IPS-15b (cell line): ENCODE data around the gene CEP72.

Experiments used
- H3K27me3 ChIP-seq: one replicate; pipeline ENCODE4 v1.6.1; 2013; ENCODE audit warnings: low read length; ENCODE audit not compliant: control insufficient read depth, insufficient read depth
- H3K36me3 ChIP-seq: one replicate; pipeline ENCODE4 v1.6.1; 2013; ENCODE audit warnings: low read length; ENCODE audit not compliant: control insufficient read depth, insufficient read depth
- H3K4me1 ChIP-seq: one replicate; pipeline ENCODE4 v1.6.1; 2013; ENCODE audit warnings: mild to moderate bottlenecking, low read length; ENCODE audit not compliant: control insufficient read depth, insufficient read depth
- H3K4me3 ChIP-seq: one replicate; pipeline ENCODE4 v1.5.1; 2013; ENCODE audit warnings: low read depth, low read length
- H3K9ac ChIP-seq: one replicate; pipeline ENCODE4 v1.6.1; 2013; ENCODE audit warnings: low read depth, mild to moderate bottlenecking, low read length
- H3K9me3 ChIP-seq: one replicate; pipeline ENCODE4 v1.6.1; 2013; ENCODE audit warnings: mild to moderate bottlenecking, low read length; ENCODE audit not compliant: control insufficient read depth, insufficient read depth

Gene CEP72

GRCh38 chr5:659496-660263, 47.5 kb downstream of the CEP72 start:
- H3K9me3 ChIP-seq = no peaks in the 10 kb centered on the region
- H3K36me3 ChIP-seq = peaks cover 39% of the 10 kb centered on the region
- no peak overlapping the region for H3K4me3 ChIP-seq
- no peak overlapping the region for H3K9ac ChIP-seq
- H3K27me3 ChIP-seq = no peaks in the 10 kb centered on the region
- H3K4me1 ChIP-seq = no peaks in the 10 kb centered on the region

GRCh38 chr5:660491-661030, 48.4 kb downstream of the CEP72 start:
- H3K36me3 ChIP-seq = peaks cover 39% of the 10 kb centered on the region

GRCh38 chr5:661891-662750, 50.0 kb downstream of the CEP72 start:
- Histone ChIP-seq H3K27me3 (no peaks in the 10 kb centered on the region), H3K9ac (no peak overlapping the region), H3K4me1 (no peaks in the 10 kb centered on the region), H3K4me3 (no peak overlapping the region), H3K36me3 (peaks cover 45% of the 10 kb centered on the region), H3K9me3 (no peaks in the 10 kb centered on the region)

More at GRCh38 chr5:660491-661030, 48.4 kb downstream of the CEP72 start:
- Histone ChIP-seq H3K9ac (no peak overlapping the region), H3K4me1 (no peaks in the 10 kb centered on the region), H3K4me3 (no peak overlapping the region), H3K9me3 (no peaks in the 10 kb centered on the region), H3K27me3 (no peaks in the 10 kb centered on the region)

GRCh38 chr5:662751-663435, 50.8 kb downstream of the CEP72 start:
- no peak overlapping the region for H3K4me3 ChIP-seq
- H3K27me3 ChIP-seq = no peaks in the 10 kb centered on the region
- H3K9me3 ChIP-seq = no peaks in the 10 kb centered on the region
- no peak overlapping the region for H3K9ac ChIP-seq
- H3K4me1 ChIP-seq = no peaks in the 10 kb centered on the region
- H3K36me3 ChIP-seq = peaks cover 40% of the 10 kb centered on the region

- Histone ChIP-seq H3K4me1 (no peaks in the 10 kb centered on the region), H3K36me3 (peaks cover 41% of the 10 kb centered on the region), H3K4me3 (no peak overlapping the region), H3K9me3 (no peaks in the 10 kb centered on the region), H3K27me3 (no peaks in the 10 kb centered on the region), H3K9ac (no peak overlapping the region)
Observed at GRCh38 chr5:663436-664342, 51.5 kb downstream of the CEP72 start.

GRCh38 chr5:664343-664993, 52.3 kb downstream of the CEP72 start:
- Histone ChIP-seq H3K4me1 (peaks cover 2% of the 10 kb centered on the region), H3K9ac (no peak overlapping the region), H3K36me3 (peaks cover 38% of the 10 kb centered on the region), H3K4me3 (no peak overlapping the region), H3K27me3 (no peaks in the 10 kb centered on the region), H3K9me3 (no peaks in the 10 kb centered on the region)

- H3K4me3 ChIP-seq = no peak overlapping the region
- H3K4me1 ChIP-seq = peaks cover 2% of the 10 kb centered on the region
- no peaks in the 10 kb centered on the region for H3K9me3 ChIP-seq
- H3K9ac ChIP-seq = no peak overlapping the region
- peaks cover 38% of the 10 kb centered on the region for H3K36me3 ChIP-seq
- no peaks in the 10 kb centered on the region for H3K27me3 ChIP-seq
Observed at GRCh38 chr5:664994-665360, 52.8 kb downstream of the CEP72 start.

GRCh38 chr5:665541-665955, 53.4 kb downstream of the CEP72 start:
- H3K27me3 ChIP-seq = no peaks in the 10 kb centered on the region
- H3K36me3 ChIP-seq = peaks cover 35% of the 10 kb centered on the region

GRCh38 chr5:665956-666711, 54.0 kb downstream of the CEP72 start:
- Histone ChIP-seq H3K4me1 (peaks cover 2% of the 10 kb centered on the region), H3K27me3 (no peaks in the 10 kb centered on the region), H3K9ac (no peak overlapping the region), H3K36me3 (peaks cover 33% of the 10 kb centered on the region), H3K9me3 (no peaks in the 10 kb centered on the region), H3K4me3 (no peak overlapping the region)

More at GRCh38 chr5:665541-665955, 53.4 kb downstream of the CEP72 start:
- H3K4me1 ChIP-seq = peaks cover 2% of the 10 kb centered on the region
- no peaks in the 10 kb centered on the region for H3K9me3 ChIP-seq
- no peak overlapping the region for H3K9ac ChIP-seq
- H3K4me3 ChIP-seq = no peak overlapping the region
